Measurements from ENCODE around the gene PXT1. TPM values are rescaled to one million over a fixed set of nuclear protein-coding genes. Genes with fewer than 3 reads are reported as not detected.
A peak's percentile ranks its signal among the peaks of the same experiment; 100 is the strongest.

PXT1 gene
- total RNA-seq, 2 experiments from 2014 or later, result 0.22 to 0.36 TPM

DNA sequence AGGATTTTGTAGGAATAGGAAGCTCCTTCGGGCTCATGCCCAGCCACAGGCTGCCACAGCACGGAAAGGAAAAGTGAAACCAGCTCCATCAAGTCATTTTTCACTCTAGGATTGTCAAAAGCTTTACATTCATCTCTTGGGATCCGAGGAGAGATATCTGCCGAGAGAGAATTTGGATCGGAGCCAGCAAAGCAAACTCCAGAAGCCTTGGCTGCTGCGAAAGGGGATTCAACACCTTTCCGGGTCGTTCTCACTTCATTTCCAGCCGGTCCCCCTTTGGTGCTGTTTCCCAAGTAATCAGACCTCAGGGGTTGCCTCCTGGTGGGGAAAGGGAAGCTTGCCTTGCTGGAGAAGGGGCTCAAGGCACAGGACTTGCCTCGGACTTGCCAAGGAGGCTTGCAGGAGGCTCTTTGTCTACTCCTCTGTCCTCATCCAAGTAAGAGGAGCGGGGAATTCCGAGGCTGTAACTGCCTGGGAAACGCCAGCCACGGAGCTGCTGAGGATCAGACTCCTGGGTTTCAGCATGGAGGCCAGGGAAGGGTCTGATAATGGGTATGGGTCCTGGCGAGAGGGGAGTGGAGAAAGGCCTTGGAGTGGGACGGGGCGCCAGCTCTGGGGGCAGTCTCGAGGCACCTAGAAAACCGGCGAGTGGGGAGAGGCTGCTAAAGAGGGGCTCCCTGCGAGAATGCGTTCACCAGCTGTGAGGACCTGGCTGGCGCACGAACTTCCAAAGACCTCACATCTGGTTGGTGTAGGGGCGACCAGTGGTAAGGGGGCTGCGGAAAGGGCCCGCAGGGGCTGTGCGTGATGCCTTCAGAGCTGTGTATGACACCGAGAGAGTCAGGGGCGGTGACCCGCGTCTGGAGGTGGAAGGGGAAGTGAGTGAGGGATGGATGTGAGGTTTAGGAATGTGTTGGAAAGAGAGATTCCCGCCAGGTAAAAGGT is 55.9 kb downstream of the PXT1 start:
- peak overlapping the region; percentile 51 for H3K27ac Mint-ChIP-seq
- ATAC-seq (peak; percentile 45), DNase-seq (peak; percentile 18)
- H3K4me1 Mint-ChIP-seq (ENCODE audit: low read depth), result peaks cover 20% of the 10 kb centered on the region
- TF ChIP-seq, protein P1, sequence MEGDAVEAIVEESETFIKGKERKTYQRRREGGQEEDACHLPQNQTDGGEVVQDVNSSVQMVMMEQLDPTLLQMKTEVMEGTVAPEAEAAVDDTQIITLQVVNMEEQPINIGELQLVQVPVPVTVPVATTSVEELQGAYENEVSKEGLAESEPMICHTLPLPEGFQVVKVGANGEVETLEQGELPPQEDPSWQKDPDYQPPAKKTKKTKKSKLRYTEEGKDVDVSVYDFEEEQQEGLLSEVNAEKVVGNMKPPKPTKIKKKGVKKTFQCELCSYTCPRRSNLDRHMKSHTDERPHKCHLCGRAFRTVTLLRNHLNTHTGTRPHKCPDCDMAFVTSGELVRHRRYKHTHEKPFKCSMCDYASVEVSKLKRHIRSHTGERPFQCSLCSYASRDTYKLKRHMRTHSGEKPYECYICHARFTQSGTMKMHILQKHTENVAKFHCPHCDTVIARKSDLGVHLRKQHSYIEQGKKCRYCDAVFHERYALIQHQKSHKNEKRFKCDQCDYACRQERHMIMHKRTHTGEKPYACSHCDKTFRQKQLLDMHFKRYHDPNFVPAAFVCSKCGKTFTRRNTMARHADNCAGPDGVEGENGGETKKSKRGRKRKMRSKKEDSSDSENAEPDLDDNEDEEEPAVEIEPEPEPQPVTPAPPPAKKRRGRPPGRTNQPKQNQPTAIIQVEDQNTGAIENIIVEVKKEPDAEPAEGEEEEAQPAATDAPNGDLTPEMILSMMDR (IDR thresholded peaks at IDR 0.05), result no peak
- no peaks in the 10 kb centered on the region for H3K9me3 Mint-ChIP-seq
- H3K27me3 Mint-ChIP-seq, result peaks cover 26% of the 10 kb centered on the region
- intact Hi-C loops (cut with micrococcal nuclease), result no loop called here
- ChIA-PET POLR2A (interaction anchor here (0.7 to 1.3 kb wide), 4 partner anchors 18 to 506 kb away, joined by 3 read pairs; no protein-coding TSS in a partner anchor), CTCF (interaction anchor here (0.7 to 1.7 kb wide), 5 partner anchors 17 to 292 kb away, joined by 3 to 7 read pairs (median 4); no protein-coding TSS in a partner anchor)
- H3K4me3 Mint-ChIP-seq, result peak overlapping the region; percentile 76
- H3K36me3 Mint-ChIP-seq (ENCODE audit: low read depth), result no peaks in the 10 kb centered on the region

DNA sequence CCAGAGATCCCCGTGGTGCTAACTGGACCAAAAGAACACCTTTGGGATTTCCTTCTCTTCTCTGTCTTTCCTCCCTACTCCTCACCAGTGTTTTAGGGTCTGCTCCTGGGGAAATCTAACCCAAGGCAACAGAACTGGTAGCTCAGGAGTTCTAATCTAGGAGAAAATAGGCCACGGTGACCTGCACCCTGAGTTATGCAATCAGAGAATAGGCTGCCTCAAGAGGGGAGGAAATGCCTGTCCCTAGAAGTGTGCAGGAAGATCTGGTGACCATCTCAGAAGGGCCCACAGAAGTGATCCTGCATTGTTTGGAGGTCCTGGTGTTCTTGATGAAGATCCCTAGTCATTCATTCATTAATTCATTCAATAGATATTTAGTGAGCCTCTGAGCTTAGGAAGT is 58.6 kb downstream of the PXT1 start:
- POLR2A ChIA-PET, result no interaction called here
- TF ChIP-seq, protein P1 (IDR thresholded peaks at IDR 0.05), result no peak
- ATAC-seq (no peak), DNase-seq (no peak)
- Mint-ChIP-seq H3K4me1 (ENCODE audit: low read depth) (peaks cover 20% of the 10 kb centered on the region), H3K9me3 (no peaks in the 10 kb centered on the region), H3K27ac (no peak overlapping the region), H3K36me3 (ENCODE audit: low read depth) (no peaks in the 10 kb centered on the region), H3K4me3 (no peak overlapping the region), H3K27me3 (peaks cover 20% of the 10 kb centered on the region)
- intact Hi-C loops (cut with micrococcal nuclease), result no loop called here
- CTCF ChIA-PET, result no interaction called here

DNA sequence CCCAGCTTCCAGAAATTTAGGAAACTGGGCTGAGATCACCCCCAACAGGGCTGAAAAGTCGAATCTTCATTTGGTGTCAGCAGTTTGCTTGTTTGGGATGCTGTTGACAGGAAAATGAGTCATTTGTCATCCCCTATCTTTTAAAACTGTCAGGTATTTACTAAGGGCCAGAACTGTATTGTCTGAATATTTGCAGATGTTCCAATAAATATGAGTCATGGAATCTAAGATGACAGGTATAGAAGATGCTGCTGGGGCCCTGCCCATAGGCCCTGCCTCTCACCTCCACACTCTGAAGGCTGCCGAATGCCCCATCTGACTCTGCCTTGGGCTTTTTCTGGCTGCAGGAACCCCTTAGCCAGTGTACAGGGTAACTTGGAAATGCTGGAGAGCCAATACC is 59.0 kb downstream of the PXT1 start:
- ATAC-seq (peak; percentile 52), DNase-seq (peak; percentile 13)
- ChIA-PET CTCF (interaction anchor here (1.7 kb wide), 1 partner anchor 43 kb away, joined by 5 read pairs; no protein-coding TSS in a partner anchor), POLR2A (interaction anchor here (0.5 kb wide), 1 partner anchor 247 kb away, joined by 3 read pairs; no protein-coding TSS in a partner anchor)
- no peak overlapping the region for H3K27ac Mint-ChIP-seq
- H3K27me3 Mint-ChIP-seq, result peaks cover 19% of the 10 kb centered on the region
- TF ChIP-seq, protein P1 (IDR thresholded peaks at IDR 0.05), result no peak
- peaks cover 20% of the 10 kb centered on the region for H3K4me1 Mint-ChIP-seq (ENCODE audit: low read depth)
- H3K4me3 Mint-ChIP-seq, result no peak overlapping the region
- intact Hi-C loops (cut with micrococcal nuclease), result no loop called here
- no peaks in the 10 kb centered on the region for H3K36me3 Mint-ChIP-seq (ENCODE audit: low read depth)
- H3K9me3 Mint-ChIP-seq, result no peaks in the 10 kb centered on the region

DNA sequence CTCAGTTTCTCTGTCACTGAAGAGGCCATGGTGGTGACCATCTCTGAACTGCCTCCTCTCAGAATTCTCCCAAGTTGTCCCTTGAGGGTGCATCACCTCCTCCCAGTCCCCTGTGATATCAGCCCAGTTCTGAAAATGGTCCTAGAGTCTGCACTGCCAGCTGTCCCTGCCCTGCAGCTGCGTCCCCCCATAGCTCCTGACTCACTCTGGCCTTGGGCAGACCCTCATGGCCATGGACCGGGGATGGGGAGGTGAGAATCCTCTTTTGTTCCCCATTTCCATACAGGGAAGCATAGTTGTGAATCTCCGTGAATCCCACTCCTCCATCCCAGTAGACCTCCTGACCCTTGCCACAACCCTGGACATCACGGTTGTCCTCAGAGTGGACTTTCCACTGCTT is 59.7 kb downstream of the PXT1 start:
- CTCF ChIA-PET, result interaction anchor here (1.7 kb wide), 1 partner anchor 42 kb away, joined by 5 read pairs; no protein-coding TSS in a partner anchor
- H3K27me3 Mint-ChIP-seq, result peaks cover 13% of the 10 kb centered on the region
- intact Hi-C loops (cut with micrococcal nuclease), result no loop called here
- no peaks in the 10 kb centered on the region for H3K9me3 Mint-ChIP-seq
- H3K4me1 Mint-ChIP-seq (ENCODE audit: low read depth), result peaks cover 16% of the 10 kb centered on the region
- ATAC-seq (no peak), DNase-seq (no peak)
- TF ChIP-seq, protein P1 (IDR thresholded peaks at IDR 0.05), result no peak
- no peak overlapping the region for H3K27ac Mint-ChIP-seq
- no peaks in the 10 kb centered on the region for H3K36me3 Mint-ChIP-seq (ENCODE audit: low read depth)
- POLR2A ChIA-PET, result interaction anchor here (0.5 to 1.1 kb wide), 2 partner anchors 129 to 248 kb away, joined by 3 read pairs; no protein-coding TSS in a partner anchor
- no peak overlapping the region for H3K4me3 Mint-ChIP-seq
